ENCODE results near the gene USF3.

The USF3 gene

GRCh38 chr3:113696658-113697499 lies 437 bp upstream of the USF3 start:
- peak; percentile 100 for DNase-seq

GRCh38 chr3:113695431-113695785 lies 1.0 kb downstream of the USF3 start:
- peak; percentile 3 for DNase-seq

- DNase-seq, result no peak
Observed at GRCh38 chr3:113690482-113690881, 6.0 kb downstream of the USF3 start.

GRCh38 chr3:113685956-113686721 lies 10.3 kb downstream of the USF3 start:
- no peak for DNase-seq

- DNase-seq, result no peak
Observed at GRCh38 chr3:113685124-113685523, 11.3 kb downstream of the USF3 start.

GRCh38 chr3:113684271-113684819 lies 12.1 kb downstream of the USF3 start:
- DNase-seq, result no peak

- DNase-seq, result no peak
Observed at GRCh38 chr3:113678773-113679172, 17.7 kb downstream of the USF3 start.

GRCh38 chr3:113677737-113678136 lies 18.7 kb downstream of the USF3 start:
- DNase-seq, result no peak

- no peak for DNase-seq
Observed at GRCh38 chr3:113676261-113676660, 20.2 kb downstream of the USF3 start.

GRCh38 chr3:113673593-113673992 lies 22.8 kb downstream of the USF3 start:
- no peak for DNase-seq

GRCh38 chr3:113668015-113668414 lies 28.4 kb downstream of the USF3 start:
- DNase-seq, result no peak

GRCh38 chr3:113664523-113665094 lies 31.8 kb downstream of the USF3 start:
- DNase-seq, result no peak

- DNase-seq, result no peak
Observed at GRCh38 chr3:113663761-113664160, 32.7 kb downstream of the USF3 start.

- no peak for DNase-seq
Observed at GRCh38 chr3:113663324-113663750, 33.1 kb downstream of the USF3 start.

- no peak for DNase-seq
Observed at GRCh38 chr3:113662824-113663223, 33.6 kb downstream of the USF3 start.

- no peak for DNase-seq
Observed at GRCh38 chr3:113660896-113661295, 35.5 kb downstream of the USF3 start.

GRCh38 chr3:113660458-113660857 lies 36.0 kb downstream of the USF3 start:
- no peak for DNase-seq

GRCh38 chr3:113659996-113660395 lies 36.4 kb downstream of the USF3 start:
- no peak for DNase-seq

GRCh38 chr3:113659101-113659541 lies 37.3 kb downstream of the USF3 start:
- DNase-seq, result no peak

- no peak for DNase-seq
Observed at GRCh38 chr3:113658107-113658506, 38.3 kb downstream of the USF3 start.

- DNase-seq, result no peak
Observed at GRCh38 chr3:113654851-113655250, 41.6 kb downstream of the USF3 start.

- no peak for DNase-seq
Observed at GRCh38 chr3:113654310-113654709, 42.1 kb downstream of the USF3 start.

GRCh38 chr3:113649174-113649845 lies 47.1 kb downstream of the USF3 start:
- no peak for DNase-seq
